Stomach (tissue), 4 donors: Measurements from ENCODE around the gene SHANK3.

Experiments
- CTCF ChIP-seq, 7 experiments: fragments of 450-650 bp in 4 of 7; fragments of 200-600 bp in 3 of 7; sonication (generic) in 3 of 7; IDR thresholded peaks; one replicate each; pipeline ENCODE4 v1.5.1; 2016 to 2019; ENCODE audit warnings: antibody characterized with exemption in 7 of 7, control low read depth in 2 of 7, mild to moderate bottlenecking in 1 of 7
- EP300 ChIP-seq: sonication (generic); formaldehyde crosslinking; IDR thresholded peaks from one replicate; pipeline ENCODE4 v1.6.1; 2017; ENCODE audit warnings: antibody characterized with exemption
- POLR2A ChIP-seq, 4 donors: fragments of 450-650 bp; IDR thresholded peaks; one replicate each; pipeline ENCODE4 v1.6.1; 2016; ENCODE audit warnings: antibody characterized with exemption in 4 of 4, control low read depth in 2 of 4, mild to moderate bottlenecking in 1 of 4, moderate library complexity in 1 of 4
- POLR2AphosphoS5 ChIP-seq, 3 donors: sonication (generic); formaldehyde crosslinking; IDR thresholded peaks; one replicate each; pipeline ENCODE4 v1.6.1; 2016; ENCODE audit warnings: antibody characterized with exemption in 3 of 3

- TF ChIP-seq CTCF (IDR thresholded peaks at IDR 0.05) (no peak), EP300 (no peak), POLR2AphosphoS5 (IDR thresholded peaks at IDR 0.05) (no peak), POLR2A (IDR thresholded peaks at IDR 0.05) (no peak)
These were observed 39.9 kb downstream of the SHANK3 start for GRCh38 chr22:50712341-50713007.
